HG03520 (cell line): ENCODE data around the gene CHST1.

Experiments used
- ATAC-seq: cut with Tn5 transposase; IDR thresholded peaks from one replicate; pipeline ENCODE4 v1.9.1; 2021; ENCODE audit warnings: mild to moderate bottlenecking, moderate library complexity; ENCODE audit not compliant: unreplicated experiment

The CHST1 gene

GRCh38 chr11:45607995-45608394 is 57.4 kb downstream of the CHST1 start:
- ATAC-seq: no peak

- no peak for ATAC-seq
Measured at GRCh38 chr11:45606514-45607281, 58.7 kb downstream of the CHST1 start.

GRCh38 chr11:45605051-45605450 is 60.4 kb downstream of the CHST1 start:
- ATAC-seq: no peak

GRCh38 chr11:45603946-45604682 is 61.3 kb downstream of the CHST1 start:
- no peak for ATAC-seq

GRCh38 chr11:45599161-45599943 is 66.1 kb downstream of the CHST1 start:
- no peak for ATAC-seq
